Measurements from ENCODE around the gene GGTLC2.

The GGTLC2 gene

DNA sequence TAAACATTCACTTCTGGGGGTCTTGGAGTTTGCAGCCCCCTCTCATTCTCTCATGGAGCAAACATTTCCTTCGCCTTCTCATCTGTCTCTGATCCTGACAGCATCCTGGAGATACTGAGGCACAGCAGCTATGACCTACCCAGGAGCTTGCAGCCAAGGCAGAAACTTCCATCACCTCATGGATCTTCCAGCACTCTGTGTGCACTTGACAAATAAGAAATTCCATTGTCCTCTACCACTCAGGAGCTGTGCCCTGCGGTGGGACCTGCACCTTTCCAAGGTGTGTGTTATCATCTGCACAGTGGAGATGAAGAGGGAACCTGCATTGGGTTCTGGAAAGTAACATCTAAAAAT is 49.1 kb downstream of the GGTLC2 start:
- H3K27me3 Mint-ChIP-seq = peaks cover 0 to 12% of the 10 kb centered on the region in 2 donors
- ATAC-seq (replicated peaks) (no peak), DNase-seq (no peak)
- peak overlapping the region in 1 of 2 donors; percentile 78 for H3K27ac Mint-ChIP-seq
- H3K9me3 Mint-ChIP-seq = no peaks in the 10 kb centered on the region
- H3K36me3 Mint-ChIP-seq (ENCODE audit: insufficient read depth) = no peaks in the 10 kb centered on the region
- H3K4me3 Mint-ChIP-seq = no peak overlapping the region
- peaks cover 5 to 6% of the 10 kb centered on the region in 2 donors for H3K4me1 Mint-ChIP-seq (ENCODE audit: low read depth in 2 of 2)

DNA sequence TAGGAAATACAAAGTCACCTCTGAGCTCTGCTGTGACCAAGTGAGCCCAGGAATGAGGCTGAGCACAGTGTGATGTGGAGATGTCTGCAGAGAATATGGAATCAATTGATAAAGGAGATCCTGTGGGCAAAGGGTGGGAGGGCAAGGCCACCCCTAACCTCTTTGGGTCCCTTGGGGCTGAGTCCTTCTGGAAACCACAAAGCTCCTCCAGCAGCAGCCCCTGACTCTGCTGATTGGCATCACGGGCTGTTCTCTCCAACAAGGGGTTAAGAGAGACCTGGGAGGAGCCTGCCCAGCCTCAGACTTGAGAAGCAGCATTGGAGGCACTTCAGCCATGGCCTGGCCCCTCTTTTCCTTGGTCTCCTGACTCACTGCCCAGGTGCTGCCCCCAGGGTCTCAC is 49.7 kb downstream of the GGTLC2 start:
- no peak overlapping the region for H3K27ac Mint-ChIP-seq
- no peak for DNase-seq
- peaks cover 0 to 16% of the 10 kb centered on the region in 2 donors for H3K27me3 Mint-ChIP-seq
- H3K4me1 Mint-ChIP-seq (ENCODE audit: low read depth in 2 of 2) = peaks cover 5 to 6% of the 10 kb centered on the region in 2 donors
- no peak overlapping the region for H3K4me3 Mint-ChIP-seq
- no peaks in the 10 kb centered on the region for H3K9me3 Mint-ChIP-seq
- H3K36me3 Mint-ChIP-seq (ENCODE audit: insufficient read depth) = no peaks in the 10 kb centered on the region
- no peak for ATAC-seq (replicated peaks)

DNA sequence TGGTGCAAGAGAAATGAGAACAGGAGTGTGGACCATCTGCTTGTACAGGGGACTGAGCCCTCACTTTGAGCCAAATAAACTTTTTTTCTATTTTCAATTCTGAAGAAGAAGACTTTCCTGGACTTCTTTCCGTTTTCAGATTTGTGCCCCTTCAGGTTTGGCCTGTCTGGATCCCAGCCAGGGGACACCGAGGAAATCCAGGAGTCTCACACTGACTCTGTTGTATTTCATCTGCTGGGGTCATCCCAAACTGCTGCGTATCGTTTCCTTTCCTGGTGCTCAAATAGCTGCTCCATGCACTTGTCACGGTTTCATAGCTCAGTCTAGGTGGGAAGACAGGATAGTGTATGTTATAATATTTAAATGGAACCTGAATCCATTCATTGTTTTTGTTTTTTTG is 51.7 kb downstream of the GGTLC2 start:
- Mint-ChIP-seq H3K9me3 (no peaks in the 10 kb centered on the region), H3K4me1 (ENCODE audit: low read depth in 2 of 2) (peaks cover 5 to 6% of the 10 kb centered on the region in 2 donors), H3K4me3 (no peak overlapping the region), H3K27ac (peak overlapping the region in 1 of 2 donors; percentile 29), H3K36me3 (ENCODE audit: insufficient read depth) (no peaks in the 10 kb centered on the region), H3K27me3 (peaks cover 0 to 16% of the 10 kb centered on the region in 2 donors)
- ATAC-seq (replicated peaks) = no peak
- no peak for DNase-seq

Measured in effector memory CD8-positive, alpha-beta T cell (primary cell).